Measurements from ENCODE around the gene CD80.

DNA sequence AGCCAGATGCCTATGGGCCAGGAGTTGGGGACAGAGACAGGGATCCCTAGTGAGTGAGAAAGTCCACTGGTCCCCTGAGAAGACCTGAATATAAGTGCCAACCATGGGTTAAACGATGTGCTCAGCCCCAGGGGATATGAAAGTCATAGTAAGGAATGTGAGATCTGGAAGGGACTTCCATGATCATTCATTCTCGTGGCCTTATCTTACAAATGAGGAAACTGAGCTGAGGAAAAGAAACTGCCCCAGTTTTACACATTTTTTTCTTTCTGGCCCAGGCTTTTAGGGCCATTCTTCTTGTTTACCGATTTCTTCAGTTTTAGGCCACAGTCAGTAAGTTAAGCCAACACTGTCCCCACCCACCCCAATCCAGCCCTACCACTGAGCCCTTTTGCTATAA is 11.1 kb downstream of the CD80 start:
- TF ChIP-seq NFIC (IDR thresholded peaks at IDR 0.05; ENCODE audit: borderline replicate concordance): no peak
- TF ChIP-seq FOXM1 (IDR thresholded peaks at IDR 0.05; ENCODE audit: low read depth): no peak
- TF ChIP-seq, protein P1, sequence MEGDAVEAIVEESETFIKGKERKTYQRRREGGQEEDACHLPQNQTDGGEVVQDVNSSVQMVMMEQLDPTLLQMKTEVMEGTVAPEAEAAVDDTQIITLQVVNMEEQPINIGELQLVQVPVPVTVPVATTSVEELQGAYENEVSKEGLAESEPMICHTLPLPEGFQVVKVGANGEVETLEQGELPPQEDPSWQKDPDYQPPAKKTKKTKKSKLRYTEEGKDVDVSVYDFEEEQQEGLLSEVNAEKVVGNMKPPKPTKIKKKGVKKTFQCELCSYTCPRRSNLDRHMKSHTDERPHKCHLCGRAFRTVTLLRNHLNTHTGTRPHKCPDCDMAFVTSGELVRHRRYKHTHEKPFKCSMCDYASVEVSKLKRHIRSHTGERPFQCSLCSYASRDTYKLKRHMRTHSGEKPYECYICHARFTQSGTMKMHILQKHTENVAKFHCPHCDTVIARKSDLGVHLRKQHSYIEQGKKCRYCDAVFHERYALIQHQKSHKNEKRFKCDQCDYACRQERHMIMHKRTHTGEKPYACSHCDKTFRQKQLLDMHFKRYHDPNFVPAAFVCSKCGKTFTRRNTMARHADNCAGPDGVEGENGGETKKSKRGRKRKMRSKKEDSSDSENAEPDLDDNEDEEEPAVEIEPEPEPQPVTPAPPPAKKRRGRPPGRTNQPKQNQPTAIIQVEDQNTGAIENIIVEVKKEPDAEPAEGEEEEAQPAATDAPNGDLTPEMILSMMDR (IDR thresholded peaks at IDR 0.05): no peak
- TF ChIP-seq, protein P2, sequence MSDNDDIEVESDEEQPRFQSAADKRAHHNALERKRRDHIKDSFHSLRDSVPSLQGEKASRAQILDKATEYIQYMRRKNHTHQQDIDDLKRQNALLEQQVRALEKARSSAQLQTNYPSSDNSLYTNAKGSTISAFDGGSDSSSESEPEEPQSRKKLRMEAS (IDR thresholded peaks at IDR 0.05; ENCODE audit: low read depth): no peak

Data from SK-N-SH (cell line).